DMS53 (cell line): ENCODE results near the gene TLK2.
"Not testable (repeated sequence)": the region's sequence is repeated elsewhere in the genome, so short reads cannot be mapped to it uniquely, and the experiment has no call there.

Experiments used
- DNase-seq: peaks from one replicate; lab custom pipeline; 2025; lab: John Stamatoyannopoulos, UW

TLK2 gene

DNA sequence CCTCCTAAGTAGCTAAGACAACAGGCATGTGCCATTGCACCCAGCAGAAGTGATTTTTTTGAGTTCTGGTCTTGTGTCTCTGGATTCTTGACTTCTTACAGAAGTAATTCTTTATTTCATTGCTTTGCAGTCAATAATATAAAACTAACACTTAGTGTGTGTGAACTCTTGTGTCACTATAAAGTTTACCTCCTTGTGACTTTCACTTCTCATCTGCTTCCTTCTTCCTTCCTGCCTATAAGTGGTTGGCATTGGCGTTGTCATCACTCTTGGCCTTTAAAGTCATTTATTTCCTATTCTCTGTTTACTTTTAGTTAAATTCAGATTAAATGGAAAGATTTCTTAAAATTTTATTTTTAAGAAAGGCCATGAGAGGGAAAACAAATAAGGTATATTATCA lies 12.4 kb downstream of the TLK2 start:
- not testable (repeated sequence) for DNase-seq

DNA sequence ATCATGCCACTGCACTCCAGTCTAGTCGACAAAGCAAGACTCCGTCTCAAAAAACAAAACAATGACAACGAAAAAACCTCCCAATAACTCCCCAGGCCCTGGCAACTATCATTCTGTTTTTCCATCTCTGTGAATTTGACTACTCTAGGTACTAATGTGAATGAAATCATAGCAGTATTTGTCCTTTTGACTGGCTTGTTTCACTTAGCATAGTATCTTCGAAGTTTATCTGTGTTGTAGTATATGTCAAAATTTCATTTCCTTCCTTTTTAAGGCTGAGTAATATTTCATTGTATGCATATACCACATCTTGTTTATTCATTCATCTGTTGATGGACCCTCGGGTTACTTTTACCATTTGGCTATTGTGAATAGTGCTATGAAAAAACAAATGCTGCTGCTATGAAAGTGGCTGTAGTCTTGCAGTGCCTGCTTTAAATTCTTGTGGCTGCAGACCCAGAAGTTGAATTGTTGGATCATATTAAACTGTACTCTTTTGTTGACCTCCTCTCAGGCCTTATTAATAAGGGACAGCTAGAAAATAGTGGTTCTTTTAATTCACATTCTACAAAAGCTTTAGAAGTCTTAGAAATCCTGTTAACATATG lies 14.5 kb downstream of the TLK2 start:
- DNase-seq: not testable (repeated sequence)

DNA sequence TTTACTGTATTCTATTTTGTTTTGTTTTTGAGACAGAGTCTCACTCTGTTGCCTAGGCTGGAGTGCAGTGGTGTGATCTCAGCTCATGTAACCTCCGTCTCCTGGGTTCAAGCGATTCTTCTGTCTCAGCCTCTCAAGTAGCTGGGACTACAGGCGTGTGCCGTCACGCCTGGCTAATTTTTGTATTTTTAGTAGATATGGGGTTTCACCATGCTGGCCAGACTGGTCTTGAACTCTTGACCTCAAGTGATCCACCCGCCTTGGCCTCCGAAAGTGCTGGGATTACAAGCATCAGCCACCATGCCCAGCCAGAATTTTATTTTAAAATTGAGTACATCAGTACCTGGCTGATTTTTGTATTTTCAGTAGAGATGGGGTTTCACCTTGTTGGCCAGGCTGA lies 15.4 kb downstream of the TLK2 start:
- not testable (repeated sequence) for DNase-seq

DNA sequence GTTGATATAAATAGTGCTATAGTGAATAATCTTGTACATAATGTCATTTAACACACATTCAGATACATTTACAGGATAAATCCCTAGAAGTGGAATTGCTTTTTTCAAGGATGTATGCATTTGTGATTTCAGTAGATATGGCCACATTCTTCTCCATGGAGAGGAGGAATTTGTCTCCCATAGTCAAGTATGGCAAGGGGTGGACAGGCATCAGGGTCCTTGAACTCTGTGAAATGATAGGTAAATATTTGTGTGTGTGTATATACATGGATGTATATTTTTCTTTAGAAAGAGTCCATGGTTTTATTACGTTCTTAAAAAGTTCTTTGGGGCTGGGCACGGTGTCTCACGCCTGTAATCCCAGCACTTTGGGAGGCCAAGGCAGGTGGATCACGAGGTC lies 17.7 kb downstream of the TLK2 start:
- DNase-seq: not testable (repeated sequence)

DNA sequence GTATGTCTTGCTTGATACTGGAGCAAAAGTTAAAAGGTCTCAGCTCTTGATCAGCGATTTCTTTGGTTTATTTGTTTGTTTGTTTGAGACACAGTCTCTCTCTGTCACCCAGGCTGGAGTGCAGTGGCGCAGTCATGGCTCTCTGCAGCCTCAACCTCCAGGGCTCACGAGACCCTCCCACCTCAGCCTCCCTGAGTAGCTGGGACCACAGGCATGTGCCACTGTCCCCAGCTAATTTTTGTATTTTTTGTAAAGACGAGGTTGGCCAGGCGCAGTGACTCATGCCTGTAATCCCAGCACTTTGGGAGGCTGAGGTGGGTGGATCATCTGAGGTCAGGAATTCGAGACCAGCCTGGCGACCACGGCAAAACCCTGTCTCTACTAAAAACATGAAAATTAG lies 20.2 kb downstream of the TLK2 start:
- not testable (repeated sequence) for DNase-seq

DNA sequence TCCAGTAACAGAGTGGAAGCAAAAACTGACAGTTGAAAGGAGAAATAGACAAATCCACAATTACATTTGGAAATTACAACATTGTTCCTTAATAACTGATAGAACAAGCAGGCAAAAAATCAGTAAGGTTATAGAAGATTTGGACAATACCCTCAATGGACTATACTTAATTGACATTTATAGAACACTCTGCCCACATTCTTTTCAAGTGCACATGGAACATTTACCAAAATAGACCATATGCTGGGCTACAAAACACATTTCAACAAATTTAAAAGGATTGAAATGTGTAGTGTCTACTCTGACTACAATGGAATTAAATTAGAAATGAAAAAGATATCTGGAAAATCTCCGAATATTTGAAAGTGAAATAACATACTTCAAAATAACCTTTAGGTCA lies 21.8 kb downstream of the TLK2 start:
- not testable (repeated sequence) for DNase-seq

DNA sequence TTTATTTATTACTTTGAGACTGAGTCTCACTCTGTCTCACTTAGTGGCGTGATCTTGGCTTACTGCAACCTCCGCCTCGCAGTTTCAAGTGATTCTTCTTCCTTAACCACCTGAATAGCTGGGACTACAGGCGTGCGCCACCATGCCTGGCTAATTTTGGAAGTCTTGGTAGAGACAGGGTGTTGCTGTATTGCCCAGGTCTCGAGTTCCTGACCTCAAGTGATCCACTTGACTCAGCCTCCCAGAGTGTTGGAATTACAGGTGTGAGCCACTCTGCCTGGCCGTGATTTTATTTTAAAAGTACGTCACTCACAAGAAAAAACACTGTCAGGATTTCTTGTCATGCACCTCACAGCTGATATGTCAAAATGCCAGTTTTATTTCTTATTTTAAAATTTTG lies 26.2 kb downstream of the TLK2 start:
- not testable (repeated sequence) for DNase-seq

DNA sequence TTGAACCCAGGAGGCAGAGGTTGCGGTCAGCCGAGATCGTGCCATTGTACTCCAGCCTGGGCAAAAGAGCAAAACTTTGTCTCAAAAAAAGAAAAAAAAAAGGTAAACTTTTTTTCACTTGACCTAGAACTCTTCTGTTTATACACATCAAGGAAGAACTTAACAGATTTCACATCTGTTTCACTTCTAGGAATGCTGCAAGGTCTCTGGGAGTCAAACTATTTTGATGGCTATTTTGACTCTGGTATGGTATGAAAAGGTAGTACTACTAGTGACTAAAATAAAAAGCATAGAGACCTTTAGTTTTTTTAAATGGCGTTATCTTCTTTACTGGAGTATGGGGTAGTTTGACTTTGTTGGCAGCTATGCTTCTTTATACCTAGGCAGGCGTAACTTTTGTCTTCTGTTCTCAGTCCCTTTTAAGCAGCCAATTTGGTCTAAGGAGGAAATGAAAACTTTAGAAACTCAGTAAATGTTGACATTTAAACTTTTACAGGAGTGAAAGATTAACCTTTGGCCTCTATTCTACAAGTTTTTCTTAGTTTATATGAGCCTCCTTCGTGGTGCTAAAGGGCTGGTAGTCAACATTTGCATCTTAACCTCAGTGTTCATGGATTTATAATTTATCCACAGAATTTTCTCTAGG lies 28.7 kb downstream of the TLK2 start:
- not testable (repeated sequence) for DNase-seq

DNA sequence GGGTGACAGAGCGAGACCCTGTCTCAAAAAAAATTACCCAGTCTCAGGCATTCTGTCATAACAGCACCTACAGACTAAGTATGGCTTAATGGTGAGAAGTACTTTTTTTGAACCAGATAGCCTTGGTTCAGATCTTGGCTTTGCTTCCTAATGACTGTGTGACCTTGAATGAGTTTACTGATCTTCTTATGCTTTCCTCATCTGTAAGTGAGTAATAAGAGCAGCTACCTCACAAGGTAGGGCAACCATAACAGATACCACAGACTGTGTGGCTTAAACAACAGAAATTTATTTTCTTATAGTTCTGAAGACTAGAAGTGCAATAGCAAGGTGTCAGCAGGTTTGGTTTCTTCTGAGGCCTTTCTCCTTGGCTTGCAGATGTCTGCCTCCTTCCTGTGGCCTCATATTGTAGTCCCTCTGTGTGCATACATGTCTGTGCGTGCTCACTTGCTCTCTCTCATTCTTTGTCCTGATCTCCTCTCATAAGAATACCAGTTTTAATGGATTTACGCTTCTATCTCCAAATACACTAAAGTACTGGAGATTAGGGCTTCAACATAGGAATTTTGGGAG lies 31.7 kb downstream of the TLK2 start:
- not testable (repeated sequence) for DNase-seq

DNA sequence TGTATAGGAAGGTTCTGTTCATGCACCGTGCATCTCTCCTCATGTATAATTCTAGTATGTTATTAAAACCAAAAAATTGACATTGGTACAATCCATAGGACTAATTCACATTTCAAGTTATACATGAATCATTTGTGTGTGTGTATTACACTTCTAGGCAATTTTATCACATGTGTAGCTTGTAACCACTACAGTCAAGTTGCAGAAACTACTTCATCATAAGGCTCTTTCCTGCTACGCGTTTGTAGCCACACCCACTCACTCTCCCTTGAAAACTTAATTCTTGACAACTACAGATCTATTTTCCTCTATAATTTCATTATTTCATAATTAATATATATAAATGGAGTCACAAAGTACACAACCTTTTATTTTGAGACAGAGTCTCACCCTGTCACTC lies 32.4 kb downstream of the TLK2 start:
- not testable (repeated sequence) for DNase-seq

DNA sequence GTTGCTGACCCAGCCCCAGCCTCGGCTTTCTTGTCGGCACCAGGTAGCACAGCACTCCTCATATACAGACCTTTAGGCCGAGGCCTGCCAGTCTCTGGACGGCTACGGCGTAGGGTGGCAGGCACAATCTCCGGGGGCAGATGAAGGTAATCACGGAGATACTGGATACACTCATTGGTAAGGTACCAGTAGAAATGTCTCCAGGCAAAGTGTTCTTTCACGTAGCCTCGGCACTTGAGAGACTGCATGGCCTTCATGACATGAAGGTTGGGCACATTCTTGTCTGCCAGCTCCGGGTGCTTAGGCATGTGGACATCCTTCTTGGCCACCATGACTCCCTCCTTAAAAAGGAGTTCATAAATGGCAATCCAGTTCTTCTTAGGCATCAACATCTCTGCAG lies 37.8 kb downstream of the TLK2 start:
- not testable (repeated sequence) for DNase-seq

DNA sequence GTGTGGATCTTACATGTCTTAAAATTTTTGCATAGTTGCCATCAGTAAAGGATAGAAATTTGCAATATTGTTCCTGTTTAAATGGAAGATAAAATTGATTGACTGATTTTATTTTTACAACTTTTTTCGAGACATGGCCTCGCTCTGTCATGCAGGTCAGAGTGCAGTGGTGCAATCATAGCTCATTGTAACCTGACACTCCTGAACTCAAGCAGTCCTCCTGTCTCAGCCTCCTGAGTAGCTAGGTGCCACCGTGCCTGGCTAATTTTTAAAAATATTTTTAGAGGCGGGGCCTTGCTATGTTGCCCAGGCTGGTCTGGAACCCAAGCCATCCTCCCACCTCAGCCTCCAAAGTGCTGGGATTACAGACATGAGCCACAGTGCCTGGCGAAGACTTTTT lies 42.7 kb downstream of the TLK2 start:
- not testable (repeated sequence) for DNase-seq

DNA sequence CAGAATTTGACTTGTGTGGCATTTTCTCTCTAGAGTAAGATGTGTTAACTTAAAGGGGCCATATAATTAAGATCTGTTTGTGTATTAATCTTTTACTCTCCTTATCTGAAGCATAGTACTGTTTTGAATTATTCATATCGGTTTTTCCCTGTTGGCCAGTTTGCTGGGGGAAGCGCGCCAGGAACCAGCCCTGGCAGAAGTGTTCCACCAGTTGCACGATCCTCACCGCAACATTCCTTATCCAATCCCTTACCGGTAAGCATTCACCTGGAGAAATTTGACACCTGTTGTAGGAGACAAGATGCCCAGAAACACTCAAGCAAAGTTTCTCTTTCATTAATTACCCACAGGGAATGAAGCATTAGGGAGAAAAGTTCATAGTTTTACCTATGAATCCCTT lies 45.5 kb downstream of the TLK2 start:
- DNase-seq: not testable (repeated sequence)

DNA sequence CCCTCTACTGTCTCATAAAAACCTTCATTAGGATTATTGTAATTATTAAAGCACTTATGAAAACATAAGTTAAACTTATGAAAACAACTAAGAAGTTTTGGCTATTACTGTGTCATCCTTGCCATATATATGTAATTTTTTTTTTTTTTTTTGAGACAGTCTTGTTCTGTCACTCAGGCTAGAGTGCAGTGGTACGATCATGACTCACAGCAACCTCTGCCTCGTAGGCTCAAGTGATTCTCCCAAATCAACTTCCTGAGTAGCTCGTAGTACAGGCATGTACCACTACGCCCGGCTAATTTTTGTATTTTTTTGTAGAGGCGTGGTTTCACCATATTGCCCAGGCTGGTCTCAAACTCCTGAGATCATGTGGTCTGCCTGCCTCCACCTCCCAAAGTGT lies 46.7 kb downstream of the TLK2 start:
- DNase-seq: not testable (repeated sequence)

DNA sequence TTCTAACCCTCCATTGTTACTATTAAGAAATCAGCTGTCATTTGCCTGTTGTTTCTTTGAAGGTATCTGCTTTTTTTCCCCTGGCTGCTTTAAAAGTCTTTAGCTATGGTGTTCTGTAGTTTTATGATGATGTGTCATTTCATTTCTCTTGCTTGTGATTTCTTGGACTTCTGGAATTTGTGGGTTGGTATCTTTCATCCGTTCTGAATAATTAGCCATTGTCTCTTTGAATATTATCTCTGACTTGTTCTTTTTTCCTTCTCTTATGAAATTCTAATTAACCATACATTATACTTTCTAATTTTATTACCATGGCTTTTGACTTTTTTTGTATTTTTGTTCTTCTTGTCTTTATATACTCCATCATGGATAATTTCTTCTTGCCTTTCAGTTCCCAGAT lies 52.3 kb downstream of the TLK2 start:
- not testable (repeated sequence) for DNase-seq

DNA sequence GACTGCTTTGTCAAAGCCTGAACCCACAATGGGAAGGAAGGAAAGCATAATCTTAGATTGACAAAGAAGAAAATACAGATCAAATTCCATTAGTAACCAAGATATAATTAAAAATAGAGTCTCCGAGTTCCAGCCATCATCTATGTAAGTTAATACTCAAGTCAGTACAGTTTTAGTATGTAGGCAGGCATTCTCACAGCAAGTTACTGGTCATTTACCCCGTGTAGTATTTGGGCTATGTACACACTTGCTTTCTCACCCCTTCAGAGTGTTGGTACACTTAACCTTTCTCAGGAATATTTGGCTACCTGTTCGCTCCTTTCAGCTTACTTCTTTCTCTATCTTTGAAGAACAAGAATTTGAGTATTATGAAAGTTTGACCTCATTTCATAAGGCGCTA lies 57.9 kb downstream of the TLK2 start:
- DNase-seq: not testable (repeated sequence)

DNA sequence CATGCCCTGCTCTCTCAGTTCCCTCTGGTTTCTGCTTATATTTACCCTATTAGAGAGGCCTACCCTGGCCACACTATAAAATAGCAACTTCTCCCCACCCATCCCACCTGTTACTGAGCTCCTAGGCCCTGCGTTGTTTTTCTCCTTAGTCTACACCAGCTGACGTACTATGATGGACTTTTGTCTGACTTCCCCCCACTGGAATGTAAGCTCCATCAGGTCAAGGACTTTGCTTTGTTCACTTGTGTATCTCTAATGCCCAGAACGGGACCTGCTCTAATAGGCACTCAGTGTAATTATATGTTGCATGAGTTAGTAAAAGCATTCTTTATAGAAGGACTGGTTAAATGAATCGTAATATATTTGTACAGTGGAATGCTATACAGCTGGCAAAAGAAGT lies 62.4 kb downstream of the TLK2 start:
- DNase-seq: not testable (repeated sequence)

DNA sequence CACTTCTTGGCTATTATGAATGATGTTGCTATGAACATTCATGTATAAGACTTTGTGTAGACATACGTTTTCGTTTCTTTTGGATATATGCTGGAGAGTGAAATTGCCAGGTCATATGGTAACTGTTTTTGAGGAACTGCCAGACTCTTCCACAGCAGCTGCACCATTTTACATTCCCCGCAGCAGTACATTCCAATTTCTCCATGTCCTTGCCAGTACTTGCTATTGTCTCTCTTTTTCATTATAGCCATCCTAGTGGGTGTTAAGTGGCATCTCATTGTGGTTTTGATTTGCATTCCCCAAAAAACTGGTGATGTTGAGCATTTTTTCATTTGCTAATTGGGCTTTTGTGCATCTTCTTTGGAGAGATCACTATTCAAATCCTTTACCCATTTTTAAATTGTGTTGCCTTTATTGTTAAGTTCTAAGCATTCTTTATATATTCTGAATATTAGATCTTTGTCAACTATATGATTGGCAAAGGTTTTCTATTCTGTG lies 64.7 kb downstream of the TLK2 start:
- not testable (repeated sequence) for DNase-seq

DNA sequence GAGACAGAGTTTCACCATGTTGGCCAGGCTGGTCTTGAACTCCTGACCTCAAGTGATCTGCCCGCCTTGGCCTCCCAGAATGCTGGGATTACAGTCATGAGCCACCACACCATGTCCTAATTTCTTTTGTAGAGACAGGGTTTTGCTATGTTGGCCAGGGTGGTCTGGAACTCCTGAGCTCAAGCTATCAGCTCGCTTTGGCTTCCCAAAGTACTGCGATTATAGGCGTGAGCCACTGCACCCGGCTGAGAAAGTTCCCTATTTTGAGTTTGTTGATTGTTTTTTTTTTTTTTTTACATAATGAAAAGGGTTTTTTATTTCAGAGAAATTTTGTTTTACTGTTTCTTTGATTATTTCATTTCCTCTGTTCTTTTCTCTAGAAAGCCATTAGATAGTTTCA lies 67.4 kb downstream of the TLK2 start:
- DNase-seq: not testable (repeated sequence)

DNA sequence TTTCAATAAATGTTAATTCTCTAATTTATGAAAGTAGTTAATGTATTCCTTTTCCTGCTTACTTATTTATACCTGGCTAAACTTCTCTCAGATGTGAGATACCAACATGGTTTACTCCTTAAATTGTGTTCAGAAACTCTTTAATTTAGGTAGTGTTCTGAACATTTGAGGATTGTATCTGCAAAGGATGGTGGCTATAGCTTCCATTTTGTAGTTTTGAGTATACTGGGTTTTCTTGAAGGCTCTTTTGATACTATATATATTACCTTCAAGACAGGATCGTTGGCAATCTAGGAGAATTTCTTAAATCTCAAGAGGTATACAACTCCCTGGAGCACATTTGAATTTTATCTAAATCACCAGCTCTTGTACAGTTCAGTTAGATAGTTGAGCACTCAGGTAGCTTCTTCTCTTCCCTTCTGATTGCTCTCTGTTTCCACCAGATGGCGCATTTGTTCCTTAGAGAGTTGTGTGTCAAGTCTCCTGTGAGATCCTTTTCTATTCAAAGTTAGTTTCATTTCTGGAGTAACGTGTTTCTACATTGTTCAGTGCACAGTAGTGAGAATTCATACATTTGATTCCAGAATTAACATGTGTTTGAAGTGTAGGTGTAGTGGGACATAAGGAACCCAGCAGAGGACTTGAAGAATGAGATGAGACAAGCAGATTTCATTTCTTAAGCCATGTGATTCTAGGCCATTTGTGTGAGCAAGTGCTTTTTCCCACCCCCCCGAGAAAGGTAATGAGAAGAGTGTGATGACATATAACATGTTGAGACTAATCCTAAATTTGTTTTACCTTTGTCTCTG lies 74.4 kb downstream of the TLK2 start:
- peak; percentile 66 for DNase-seq

DNA sequence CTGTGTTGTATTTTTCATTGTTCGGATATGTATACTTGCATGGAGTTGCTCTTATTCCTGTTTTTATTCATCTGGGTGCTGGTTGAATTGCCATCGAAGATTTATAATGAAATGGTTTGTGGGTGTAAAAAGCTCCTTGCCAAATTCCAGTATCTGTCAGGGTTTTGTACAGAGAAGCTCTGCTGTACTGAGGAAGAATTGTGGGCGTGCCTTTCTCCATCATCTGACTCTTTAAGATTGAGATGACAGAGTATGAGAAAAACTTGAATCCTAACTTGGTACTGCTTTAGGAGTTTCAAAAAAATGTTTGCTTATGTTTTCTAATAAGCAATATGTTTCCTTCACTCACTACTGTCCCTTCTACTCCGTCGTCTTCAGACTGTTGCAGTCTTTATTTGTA lies 78.9 kb downstream of the TLK2 start:
- not testable (repeated sequence) for DNase-seq

DNA sequence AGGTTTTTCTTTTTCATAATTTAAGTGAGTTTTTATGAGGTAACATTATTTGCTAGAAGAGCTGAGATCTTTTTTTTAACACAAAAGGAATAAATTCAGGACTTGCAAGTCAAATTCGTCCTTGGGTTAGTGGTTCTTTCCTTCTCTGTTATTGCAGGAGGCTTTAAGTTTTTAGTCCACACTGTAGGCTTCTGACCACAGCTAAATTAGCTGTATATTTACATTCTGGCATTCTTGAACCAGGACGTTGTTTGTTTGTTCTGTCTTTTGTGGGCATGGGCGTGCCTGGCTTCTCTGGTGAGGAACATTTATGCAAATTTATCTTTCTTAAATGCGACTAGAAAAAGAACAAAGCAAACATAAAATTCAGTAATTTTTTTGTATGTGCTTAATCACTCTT lies 80.3 kb downstream of the TLK2 start:
- not testable (repeated sequence) for DNase-seq
